Right forelimb (tissue), 1 donor: ENCODE data around the gene MERTK.
"Not testable (repeated sequence)": the region's sequence is repeated elsewhere in the genome, so short reads cannot be mapped to it uniquely, and the experiment has no call there.

Source experiments
- DNase-seq: peaks from one replicate; pipeline ENCODE4 v3.0.0-alpha.2; 2018

Gene MERTK

GRCh38 chr2:111910609-111911277, 12.3 kb downstream of the MERTK start:
- DNase-seq: no peak

GRCh38 chr2:111911295-111911977, 13.0 kb downstream of the MERTK start:
- not testable (repeated sequence) for DNase-seq

- no peak for DNase-seq
Observed at GRCh38 chr2:111912547-111912946, 14.1 kb downstream of the MERTK start.

GRCh38 chr2:111917106-111917505, 18.7 kb downstream of the MERTK start:
- DNase-seq: no peak

GRCh38 chr2:111918383-111918806, 20.0 kb downstream of the MERTK start:
- peak; percentile 62 for DNase-seq

- DNase-seq: no peak
Observed at GRCh38 chr2:111919365-111919764, 21.0 kb downstream of the MERTK start.

GRCh38 chr2:111919794-111920608, 21.6 kb downstream of the MERTK start:
- no peak for DNase-seq

GRCh38 chr2:111923276-111923804, 24.9 kb downstream of the MERTK start:
- peak; percentile 66 for DNase-seq

GRCh38 chr2:111924617-111925107, 26.3 kb downstream of the MERTK start:
- DNase-seq: no peak

GRCh38 chr2:111927723-111928122, 29.3 kb downstream of the MERTK start:
- no peak for DNase-seq

GRCh38 chr2:111930409-111930808, 32.0 kb downstream of the MERTK start:
- no peak for DNase-seq

GRCh38 chr2:111930875-111931274, 32.5 kb downstream of the MERTK start:
- DNase-seq: no peak

GRCh38 chr2:111932841-111933291, 34.5 kb downstream of the MERTK start:
- DNase-seq: no peak

GRCh38 chr2:111933900-111934299, 35.5 kb downstream of the MERTK start:
- DNase-seq: not testable (repeated sequence)

- no peak for DNase-seq
Observed at GRCh38 chr2:111936881-111937280, 38.5 kb downstream of the MERTK start.

- no peak for DNase-seq
Observed at GRCh38 chr2:111938392-111938791, 40.0 kb downstream of the MERTK start.

- DNase-seq: no peak
Observed at GRCh38 chr2:111940333-111941196, 42.2 kb downstream of the MERTK start.

GRCh38 chr2:111941531-111941930, 43.1 kb downstream of the MERTK start:
- no peak for DNase-seq

- DNase-seq: no peak
Observed at GRCh38 chr2:111944531-111945210, 46.3 kb downstream of the MERTK start.

- no peak for DNase-seq
Observed at GRCh38 chr2:111945444-111946293, 47.3 kb downstream of the MERTK start.
